HG03103 (cell line): ENCODE results near the gene ZNF763.
"Not testable (repeated sequence)": the region's sequence is repeated elsewhere in the genome, so short reads cannot be mapped to it uniquely, and the experiment has no call there.

Experiments used
- ATAC-seq: cut with Tn5 transposase; IDR thresholded peaks from one replicate; pipeline ENCODE4 v1.9.1; 2021; ENCODE audit warnings: low read depth; ENCODE audit not compliant: unreplicated experiment

The ZNF763 gene

DNA sequence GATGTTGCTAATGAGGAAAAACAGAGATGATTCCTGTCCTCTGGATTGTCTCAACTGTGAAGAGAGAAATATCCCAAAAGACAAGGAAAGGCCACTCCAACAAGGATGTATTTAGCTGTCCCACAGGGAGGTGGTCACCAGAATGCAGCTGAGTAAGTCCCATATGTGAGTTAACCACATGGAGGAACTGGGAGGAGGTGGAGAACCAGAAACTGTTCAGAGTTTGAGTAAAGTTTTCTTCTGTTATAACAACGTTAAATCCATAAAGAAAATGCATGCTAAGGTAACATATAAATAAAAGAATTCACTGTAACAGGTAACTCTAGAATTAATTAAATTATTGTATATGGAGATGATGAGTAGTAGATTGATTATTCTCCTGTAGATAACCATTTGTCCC is 5.3 kb downstream of the ZNF763 start:
- ATAC-seq = no peak

DNA sequence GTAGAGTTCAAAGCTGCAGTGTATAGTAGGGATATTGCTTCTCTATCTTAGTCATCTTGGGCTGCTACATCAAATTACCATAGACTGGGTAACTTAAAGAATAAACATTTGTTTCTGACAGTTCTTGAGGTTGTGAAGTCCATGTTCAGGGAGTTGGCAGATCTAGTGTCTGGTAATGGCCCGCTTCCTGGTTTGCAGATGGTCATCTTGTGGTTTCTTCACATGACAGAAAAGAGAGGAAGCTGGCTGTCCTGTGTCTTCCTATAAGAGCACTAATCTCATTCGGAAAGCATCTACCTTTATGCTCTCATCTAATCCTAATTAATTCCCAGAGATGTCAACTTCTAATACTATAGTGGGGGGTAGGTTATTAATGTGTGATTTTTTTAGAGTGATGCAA is 6.2 kb downstream of the ZNF763 start:
- no peak for ATAC-seq

- ATAC-seq = no peak
Observed at GRCh38 chr19:11973019-11973810, 8.4 kb downstream of the ZNF763 start.

- ATAC-seq = no peak
Observed at GRCh38 chr19:11978492-11979100, 13.8 kb downstream of the ZNF763 start.

- no peak for ATAC-seq
Observed at GRCh38 chr19:11979527-11979926, 14.7 kb downstream of the ZNF763 start.

- ATAC-seq = no peak
Observed at GRCh38 chr19:11982526-11982925, 17.7 kb downstream of the ZNF763 start.

GRCh38 chr19:11984986-11985385 is 20.1 kb downstream of the ZNF763 start:
- no peak for ATAC-seq

DNA sequence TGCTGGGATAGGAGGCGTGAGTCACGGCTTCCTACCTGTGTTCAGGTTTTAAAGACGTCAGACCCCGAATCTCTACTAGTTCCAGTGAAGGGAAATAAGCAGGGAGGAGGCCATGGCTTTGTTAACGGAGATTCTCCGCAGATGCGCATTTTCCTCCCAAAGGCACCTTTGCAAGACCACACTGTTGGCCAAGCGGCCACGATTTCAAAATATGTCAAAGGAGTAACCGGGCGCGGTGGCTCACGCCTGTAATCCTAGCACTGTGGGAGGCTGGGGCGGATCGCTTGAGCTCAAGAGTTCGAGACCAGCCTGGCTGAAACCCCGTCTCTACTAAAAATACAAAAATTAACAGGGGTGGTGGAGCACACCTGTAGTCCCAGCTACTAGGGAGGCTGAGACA is 21.9 kb downstream of the ZNF763 start:
- ATAC-seq = no peak

- ATAC-seq = peak; percentile 77
Observed at GRCh38 chr19:11987405-11988281, 22.8 kb downstream of the ZNF763 start.

DNA sequence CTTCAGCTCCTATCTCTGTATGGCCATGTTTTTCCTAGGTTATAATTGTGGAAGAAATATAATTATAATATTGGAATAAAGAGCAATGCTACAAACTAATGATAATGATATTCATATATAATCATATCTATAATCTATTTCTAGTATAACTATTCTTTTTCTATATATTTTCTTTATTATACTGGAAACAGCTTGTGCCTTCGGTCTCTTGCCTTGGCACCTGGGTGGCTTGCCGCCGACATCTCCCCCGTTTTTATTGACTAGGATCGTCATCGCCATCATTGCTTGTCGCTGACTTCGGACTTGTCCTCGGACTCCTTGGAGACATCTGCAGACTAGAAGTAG is 24.2 kb downstream of the ZNF763 start:
- no peak for ATAC-seq

DNA sequence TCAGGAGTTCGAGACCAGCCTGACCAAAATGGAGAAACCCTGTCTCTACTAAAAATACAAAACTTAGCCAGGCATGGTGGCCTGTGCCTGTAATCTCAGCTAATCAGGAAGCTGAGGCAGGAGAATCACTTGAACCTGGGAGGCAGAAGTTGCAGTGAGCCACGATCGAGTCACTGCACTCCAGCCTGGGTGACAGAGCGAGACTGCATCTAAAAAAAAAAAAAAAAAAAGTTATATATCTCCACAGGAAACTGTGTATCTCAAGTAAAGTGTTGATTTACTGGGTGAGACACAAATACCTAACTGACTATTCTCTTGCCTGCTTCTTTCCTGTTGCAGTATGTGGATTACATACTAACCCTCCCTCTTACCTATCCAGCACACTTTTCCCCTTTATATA is 27.1 kb downstream of the ZNF763 start:
- not testable (repeated sequence) for ATAC-seq

DNA sequence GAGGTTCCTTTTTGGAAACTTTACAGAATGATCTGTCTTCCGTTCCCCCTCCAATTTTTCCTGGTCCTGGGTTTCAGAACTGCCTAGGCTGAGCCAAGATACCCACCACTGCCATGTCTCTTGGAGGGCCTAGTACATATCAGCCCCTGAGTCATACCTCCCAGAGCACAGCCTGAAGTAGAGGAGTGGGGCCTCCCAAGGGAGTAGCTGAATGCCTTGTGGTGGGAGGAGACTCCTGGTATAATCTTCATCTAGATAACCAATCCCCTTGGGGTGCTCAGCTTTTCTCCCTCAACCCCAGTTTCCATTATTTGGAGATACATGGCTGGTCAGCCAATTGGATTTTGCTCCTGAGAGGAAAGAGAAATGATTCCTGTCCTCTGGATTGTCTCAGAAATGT is 30.3 kb downstream of the ZNF763 start:
- ATAC-seq = no peak

- ATAC-seq = peak; percentile 54
Observed at GRCh38 chr19:12000152-12000981, 35.5 kb downstream of the ZNF763 start.

GRCh38 chr19:12015015-12015752 is 50.3 kb downstream of the ZNF763 start:
- no peak for ATAC-seq

DNA sequence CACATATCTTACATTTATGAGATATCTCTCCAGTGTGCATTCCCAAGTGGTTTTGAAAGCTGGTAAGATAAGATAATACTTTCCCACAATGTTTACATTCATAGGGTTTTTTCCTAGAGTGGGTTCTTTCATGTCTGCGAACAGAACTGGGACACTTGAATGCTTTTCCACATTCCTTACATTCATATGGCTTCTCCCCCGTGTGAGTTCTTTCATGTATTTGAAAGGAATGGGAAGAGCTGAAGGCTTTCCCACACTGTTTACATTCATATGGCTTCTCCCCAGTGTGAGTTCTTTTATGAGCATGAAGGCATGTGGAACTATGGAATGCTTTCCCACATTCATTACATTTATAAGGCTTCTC is 50.9 kb downstream of the ZNF763 start:
- no peak for ATAC-seq
